Calu3 (cell line): ENCODE data around the gene PPP1CA. TPM values are rescaled to one million over a fixed set of nuclear protein-coding genes. Genes with fewer than 3 reads are reported as not detected.

Experiments used
- BruUV-seq: library from RNA; stranded (reverse); fragments of 400-500 nt; replicated peaks from 2 replicates; lab custom pipeline; 2021; lab: Mats Ljungman, UMichigan
- CTCF ChIA-PET: fragments of 300-600 bp; sonication (Branson Sonifier 250); formaldehyde crosslinking; loops from one replicate; lab custom pipeline; 2022; ENCODE audit warnings: antibody characterized with exemption; lab: Charles Lee
- DNase-seq: peaks from one replicate; pipeline ENCODE4 v3.0.0; 2022
- H3K27ac Mint-ChIP-seq: one replicate; pipeline ENCODE4 v1.8.0; 2022; ENCODE audit warnings: mixed read lengths; ENCODE audit not compliant: unreplicated experiment
- H3K27me3 Mint-ChIP-seq: one replicate; pipeline ENCODE4 v1.8.0; 2022; ENCODE audit warnings: mixed read lengths; ENCODE audit not compliant: unreplicated experiment
- H3K36me3 Mint-ChIP-seq: one replicate; pipeline ENCODE4 v1.8.0; 2022; ENCODE audit warnings: mild to moderate bottlenecking, moderate library complexity, mixed read lengths; ENCODE audit not compliant: insufficient read depth, unreplicated experiment
- H3K4me1 Mint-ChIP-seq: one replicate; pipeline ENCODE4 v1.8.0; 2022; ENCODE audit warnings: mild to moderate bottlenecking, low read depth, mixed read lengths; ENCODE audit not compliant: unreplicated experiment
- H3K4me3 Mint-ChIP-seq: one replicate; pipeline ENCODE4 v1.8.0; 2022; ENCODE audit warnings: mild to moderate bottlenecking, low read depth, moderate library complexity, mixed read lengths; ENCODE audit not compliant: unreplicated experiment
- H3K9me3 Mint-ChIP-seq: one replicate; pipeline ENCODE4 v1.8.0; 2022; ENCODE audit warnings: low read depth, mixed read lengths; ENCODE audit not compliant: unreplicated experiment
- CTCF ChIP-seq: fragments of 200-600 bp; IDR thresholded peaks from one replicate; pipeline ENCODE4 v1.8.0; 2022; ENCODE audit warnings: antibody characterized with exemption; ENCODE audit not compliant: unreplicated experiment
- intact Hi-C: fragments of 100-400 bp; cut with micrococcal nuclease; formaldehyde crosslinking; loops from one replicate; pipeline ENCODE4 v1.10.0; 2022; ENCODE audit not compliant: unreplicated experiment
- total RNA-seq: library from RNA; stranded (reverse); gene quantifications from 2 replicates; pipeline ENCODE4 v1.2.3, GENCODE V29; 2022

PPP1CA gene
- total RNA-seq, 1 experiment from 2014 or later = 180 TPM

GRCh38 chr11:67431346-67432249 lies 29.9 kb upstream of the PPP1CA start:
- no TSS peak for BruUV-seq
- Mint-ChIP-seq H3K4me3 (no peak overlapping the region), H3K36me3 (peaks cover 59% of the 10 kb centered on the region), H3K9me3 (no peaks in the 10 kb centered on the region), H3K27me3 (no peaks in the 10 kb centered on the region), H3K27ac (no peak overlapping the region), H3K4me1 (no peaks in the 10 kb centered on the region)
- DNase-seq = no peak
- CTCF ChIA-PET = no interaction called here
- intact Hi-C loops = no loop called here
- no peak for TF ChIP-seq CTCF

- CTCF ChIA-PET = no interaction called here
- BruUV-seq = TSS peak; percentile 49
- Mint-ChIP-seq H3K4me1 (no peaks in the 10 kb centered on the region), H3K4me3 (no peak overlapping the region), H3K36me3 (peaks cover 41% of the 10 kb centered on the region), H3K27ac (no peak overlapping the region), H3K27me3 (no peaks in the 10 kb centered on the region), H3K9me3 (no peaks in the 10 kb centered on the region)
- DNase-seq = no peak
- intact Hi-C loops = loop anchor here (10.0 kb wide), 1 partner anchor 75 kb away; the partner anchor contains the start of genes CDK2AP2 and PITPNM1
- no peak for TF ChIP-seq CTCF
These were observed 28.1 kb upstream of the PPP1CA start for GRCh38 chr11:67429722-67430121.

DNA sequence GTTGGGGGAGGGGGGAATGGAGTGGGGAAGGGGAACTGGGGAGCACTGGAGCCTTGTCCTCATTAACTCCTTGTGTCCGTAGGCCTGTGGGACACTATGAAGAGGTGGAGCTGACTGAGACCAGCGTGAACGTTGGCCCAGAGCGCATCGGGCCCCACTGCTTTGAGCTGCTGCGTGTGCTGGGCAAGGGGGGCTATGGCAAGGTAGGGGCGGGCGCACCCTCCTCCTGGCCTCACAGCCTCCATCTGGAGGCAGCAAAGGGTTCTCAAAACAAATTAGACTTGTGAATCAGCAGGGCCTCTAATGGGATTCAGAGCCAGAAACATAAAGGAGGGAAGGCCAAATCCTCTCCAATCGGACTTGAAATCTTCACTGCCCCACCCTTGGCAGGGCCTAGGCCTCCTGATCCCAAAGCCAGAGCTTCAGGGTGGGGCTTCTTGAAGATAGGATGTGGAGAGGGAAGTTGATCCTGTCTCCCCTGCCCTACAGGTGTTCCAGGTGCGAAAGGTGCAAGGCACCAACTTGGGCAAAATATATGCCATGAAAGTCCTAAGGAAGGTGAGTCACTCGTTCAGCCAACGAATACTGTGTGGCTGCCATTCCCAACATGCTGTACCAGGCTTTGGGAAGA lies 27.5 kb upstream of the PPP1CA start:
- Mint-ChIP-seq H3K9me3 (no peaks in the 10 kb centered on the region), H3K27ac (peak overlapping the region; percentile 92), H3K36me3 (peaks cover 36% of the 10 kb centered on the region), H3K27me3 (no peaks in the 10 kb centered on the region), H3K4me3 (peak overlapping the region; percentile 93), H3K4me1 (no peaks in the 10 kb centered on the region)
- CTCF ChIA-PET = interaction anchor here (0.6 to 0.7 kb wide), 2 partner anchors 10 to 605 kb away, joined by 3 read pairs; no protein-coding TSS in a partner anchor
- no TSS peak for BruUV-seq
- no peak for DNase-seq
- intact Hi-C loops = loop anchor here (10.0 kb wide), 1 partner anchor 76 kb away; the partner anchor contains the start of genes CDK2AP2 and PITPNM1
- no peak for TF ChIP-seq CTCF
